ENCODE results near the gene GPC5. TPM values are rescaled to one million over a fixed set of nuclear protein-coding genes. Genes with fewer than 3 reads are reported as not detected.
A peak's percentile ranks its signal among the peaks of the same experiment; 100 is the strongest.
"Not testable (repeated sequence)": the region's sequence is repeated elsewhere in the genome, so short reads cannot be mapped to it uniquely, and the experiment has no call there.

GPC5 gene
- polyA plus RNA-seq, 4 donors, result 0.18 to 0.86 TPM; not detected in 2

- 93 to 97% (median 93%) methylated on average over 2 of the region's 2 CpGs for WGBS, 3 donors
- Histone ChIP-seq H3K27ac (ENCODE audit: low read depth in 1 of 3, low read length in 2 of 3) (no peak overlapping the region), H3K27me3 (ENCODE audit: control insufficient read depth in 3 of 3, insufficient read depth in 3 of 3, low read length in 3 of 3) (no peaks in the 10 kb centered on the region), H3K9me3 (ENCODE audit: control insufficient read depth in 2 of 2, insufficient read depth in 1 of 2, low read depth in 1 of 2, low read length in 1 of 2) (no peaks in the 10 kb centered on the region), H3K36me3 (ENCODE audit: control insufficient read depth in 3 of 3, insufficient read depth in 2 of 3, low read depth in 1 of 3, low read length in 3 of 3) (no peaks in the 10 kb centered on the region), H3K4me3 (ENCODE audit: low read depth in 1 of 3, low read length in 3 of 3) (no peak overlapping the region), H3K4me1 (ENCODE audit: control insufficient read depth in 3 of 3, insufficient read depth in 2 of 3, low read depth in 1 of 3, low read length in 2 of 3) (no peaks in the 10 kb centered on the region)
- DNase-seq (no peak), FAIRE-seq (no peak)
Measured at GRCh38 chr13:91879360-91879759, 480.9 kb downstream of the GPC5 start.

GRCh38 chr13:91882918-91883317 lies 484.5 kb downstream of the GPC5 start:
- no peak for FAIRE-seq
- Histone ChIP-seq H3K4me3 (ENCODE audit: low read depth in 1 of 3, low read length in 3 of 3) (no peak overlapping the region), H3K27ac (ENCODE audit: low read depth in 1 of 3, low read length in 2 of 3) (no peak overlapping the region), H3K27me3 (ENCODE audit: control insufficient read depth in 3 of 3, insufficient read depth in 3 of 3, low read length in 3 of 3) (no peaks in the 10 kb centered on the region), H3K4me1 (ENCODE audit: control insufficient read depth in 3 of 3, insufficient read depth in 2 of 3, low read depth in 1 of 3, low read length in 2 of 3) (no peaks in the 10 kb centered on the region), H3K36me3 (ENCODE audit: control insufficient read depth in 3 of 3, insufficient read depth in 2 of 3, low read depth in 1 of 3, low read length in 3 of 3) (no peaks in the 10 kb centered on the region), H3K9me3 (ENCODE audit: control insufficient read depth in 2 of 2, insufficient read depth in 1 of 2, low read depth in 1 of 2, low read length in 1 of 2) (peaks cover 0 to 2% of the 10 kb centered on the region in 2 donors)
- no peak for DNase-seq

- Histone ChIP-seq H3K36me3 (ENCODE audit: control insufficient read depth in 3 of 3, insufficient read depth in 2 of 3, low read depth in 1 of 3, low read length in 3 of 3) (no peaks in the 10 kb centered on the region), H3K9me3 (ENCODE audit: control insufficient read depth in 2 of 2, insufficient read depth in 1 of 2, low read depth in 1 of 2, low read length in 1 of 2) (peaks cover 0 to 2% of the 10 kb centered on the region in 2 donors), H3K27ac (ENCODE audit: low read depth in 1 of 3, low read length in 2 of 3) (no peak overlapping the region), H3K4me3 (ENCODE audit: low read depth in 1 of 3, low read length in 3 of 3) (no peak overlapping the region), H3K27me3 (ENCODE audit: control insufficient read depth in 3 of 3, insufficient read depth in 3 of 3, low read length in 3 of 3) (no peaks in the 10 kb centered on the region), H3K4me1 (ENCODE audit: control insufficient read depth in 3 of 3, insufficient read depth in 2 of 3, low read depth in 1 of 3, low read length in 2 of 3) (no peaks in the 10 kb centered on the region)
- no peak for DNase-seq
- 84 to 93% (median 89%) methylated on average over 2 of the region's 2 CpGs for WGBS, 3 donors
- FAIRE-seq, result no peak
Measured at GRCh38 chr13:91889641-91890040, 491.2 kb downstream of the GPC5 start.

GRCh38 chr13:91891141-91891540 lies 492.7 kb downstream of the GPC5 start:
- no peak for FAIRE-seq
- Histone ChIP-seq H3K36me3 (ENCODE audit: control insufficient read depth in 3 of 3, insufficient read depth in 2 of 3, low read depth in 1 of 3, low read length in 3 of 3) (no peaks in the 10 kb centered on the region), H3K9me3 (ENCODE audit: control insufficient read depth in 2 of 2, insufficient read depth in 1 of 2, low read depth in 1 of 2, low read length in 1 of 2) (peaks cover 0 to 2% of the 10 kb centered on the region in 2 donors), H3K4me1 (ENCODE audit: control insufficient read depth in 3 of 3, insufficient read depth in 2 of 3, low read depth in 1 of 3, low read length in 2 of 3) (no peaks in the 10 kb centered on the region), H3K27me3 (ENCODE audit: control insufficient read depth in 3 of 3, insufficient read depth in 3 of 3, low read length in 3 of 3) (no peaks in the 10 kb centered on the region), H3K4me3 (ENCODE audit: low read depth in 1 of 3, low read length in 3 of 3) (no peak overlapping the region), H3K27ac (ENCODE audit: low read depth in 1 of 3, low read length in 2 of 3) (no peak overlapping the region)
- WGBS, 3 donors, result 54 to 76% (median 71%) methylated on average over 3 of the region's 3 CpGs
- DNase-seq, result no peak

GRCh38 chr13:91893040-91893439 lies 494.6 kb downstream of the GPC5 start:
- no peak overlapping the region for H3K27ac ChIP-seq (ENCODE audit: low read depth in 1 of 3, low read length in 2 of 3)
- no peaks in the 10 kb centered on the region for H3K36me3 ChIP-seq (ENCODE audit: control insufficient read depth in 3 of 3, insufficient read depth in 2 of 3, low read depth in 1 of 3, low read length in 3 of 3)
- WGBS, 3 donors, result 92 to 95% (median 94%) methylated on average over 2 of the region's 2 CpGs
- FAIRE-seq (no peak), DNase-seq (no peak)
- no peaks in the 10 kb centered on the region for H3K9me3 ChIP-seq (ENCODE audit: control insufficient read depth in 2 of 2, insufficient read depth in 1 of 2, low read depth in 1 of 2, low read length in 1 of 2)
- H3K27me3 ChIP-seq (ENCODE audit: control insufficient read depth in 3 of 3, insufficient read depth in 3 of 3, low read length in 3 of 3), result no peaks in the 10 kb centered on the region
- H3K4me3 ChIP-seq (ENCODE audit: low read depth in 1 of 3, low read length in 3 of 3), result no peak overlapping the region
- no peaks in the 10 kb centered on the region for H3K4me1 ChIP-seq (ENCODE audit: control insufficient read depth in 3 of 3, insufficient read depth in 2 of 3, low read depth in 1 of 3, low read length in 2 of 3)

GRCh38 chr13:91894316-91894715 lies 495.9 kb downstream of the GPC5 start:
- no peaks in the 10 kb centered on the region for H3K36me3 ChIP-seq (ENCODE audit: control insufficient read depth in 3 of 3, insufficient read depth in 2 of 3, low read depth in 1 of 3, low read length in 3 of 3)
- no peaks in the 10 kb centered on the region for H3K9me3 ChIP-seq (ENCODE audit: control insufficient read depth in 2 of 2, insufficient read depth in 1 of 2, low read depth in 1 of 2, low read length in 1 of 2)
- FAIRE-seq (no peak), DNase-seq (no peak)
- no peaks in the 10 kb centered on the region for H3K4me1 ChIP-seq (ENCODE audit: control insufficient read depth in 3 of 3, insufficient read depth in 2 of 3, low read depth in 1 of 3, low read length in 2 of 3)
- no peaks in the 10 kb centered on the region for H3K27me3 ChIP-seq (ENCODE audit: control insufficient read depth in 3 of 3, insufficient read depth in 3 of 3, low read length in 3 of 3)
- no peak overlapping the region for H3K27ac ChIP-seq (ENCODE audit: low read depth in 1 of 3, low read length in 2 of 3)
- no peak overlapping the region for H3K4me3 ChIP-seq (ENCODE audit: low read depth in 1 of 3, low read length in 3 of 3)
- WGBS, 3 donors, result 27 to 35% (median 34%) methylated on average over 2 of the region's 2 CpGs

- WGBS, 3 donors, result 73 to 87% (median 78%) methylated on average over 5 of the region's 5 CpGs
- Histone ChIP-seq H3K9me3 (ENCODE audit: control insufficient read depth in 2 of 2, insufficient read depth in 1 of 2, low read depth in 1 of 2, low read length in 1 of 2) (no peaks in the 10 kb centered on the region), H3K27me3 (ENCODE audit: control insufficient read depth in 3 of 3, insufficient read depth in 3 of 3, low read length in 3 of 3) (no peaks in the 10 kb centered on the region), H3K4me3 (ENCODE audit: low read depth in 1 of 3, low read length in 3 of 3) (no peak overlapping the region), H3K4me1 (ENCODE audit: control insufficient read depth in 3 of 3, insufficient read depth in 2 of 3, low read depth in 1 of 3, low read length in 2 of 3) (no peaks in the 10 kb centered on the region), H3K36me3 (ENCODE audit: control insufficient read depth in 3 of 3, insufficient read depth in 2 of 3, low read depth in 1 of 3, low read length in 3 of 3) (no peaks in the 10 kb centered on the region), H3K27ac (ENCODE audit: low read depth in 1 of 3, low read length in 2 of 3) (no peak overlapping the region)
- DNase-seq (no peak), FAIRE-seq (no peak)
Measured at GRCh38 chr13:91896547-91896946, 498.1 kb downstream of the GPC5 start.

GRCh38 chr13:91898986-91899385 lies 500.6 kb downstream of the GPC5 start:
- peak; percentile 89 for FAIRE-seq
- DNase-seq, result not testable (repeated sequence)

GRCh38 chr13:91902291-91902690 lies 503.9 kb downstream of the GPC5 start:
- Histone ChIP-seq H3K4me1 (ENCODE audit: control insufficient read depth in 3 of 3, insufficient read depth in 2 of 3, low read depth in 1 of 3, low read length in 2 of 3) (no peaks in the 10 kb centered on the region), H3K27me3 (ENCODE audit: control insufficient read depth in 3 of 3, insufficient read depth in 3 of 3, low read length in 3 of 3) (no peaks in the 10 kb centered on the region), H3K36me3 (ENCODE audit: control insufficient read depth in 3 of 3, insufficient read depth in 2 of 3, low read depth in 1 of 3, low read length in 3 of 3) (no peaks in the 10 kb centered on the region), H3K4me3 (ENCODE audit: low read depth in 1 of 3, low read length in 3 of 3) (no peak overlapping the region), H3K27ac (ENCODE audit: low read depth in 1 of 3, low read length in 2 of 3) (no peak overlapping the region), H3K9me3 (ENCODE audit: control insufficient read depth in 2 of 2, insufficient read depth in 1 of 2, low read depth in 1 of 2, low read length in 1 of 2) (no peaks in the 10 kb centered on the region)
- DNase-seq (no peak), FAIRE-seq (no peak)

More at GRCh38 chr13:91898986-91899385, 500.6 kb downstream of the GPC5 start:
- H3K27ac ChIP-seq (ENCODE audit: low read depth in 1 of 3, low read length in 2 of 3); H3K4me3 ChIP-seq (ENCODE audit: low read depth in 1 of 3, low read length in 3 of 3); H3K27me3 ChIP-seq (ENCODE audit: control insufficient read depth in 3 of 3, insufficient read depth in 3 of 3, low read length in 3 of 3); H3K9me3 ChIP-seq (ENCODE audit: control insufficient read depth in 2 of 2, insufficient read depth in 1 of 2, low read depth in 1 of 2, low read length in 1 of 2); H3K4me1 ChIP-seq (ENCODE audit: control insufficient read depth in 3 of 3, insufficient read depth in 2 of 3, low read depth in 1 of 3, low read length in 2 of 3); H3K36me3 ChIP-seq (ENCODE audit: control insufficient read depth in 3 of 3, insufficient read depth in 2 of 3, low read depth in 1 of 3, low read length in 3 of 3): not testable (repeated sequence)

Data from small intestine (tissue), 7 donors.